M059J (cell line): ENCODE data around the gene VEGFB. TPM values are rescaled to one million over a fixed set of nuclear protein-coding genes. Genes with fewer than 3 reads are reported as not detected.

Experiments used
- DNase-seq: peaks from one replicate; pipeline ENCODE4 v3.0.0-alpha.2; 2012; ENCODE audit warnings: low read depth
- total RNA-seq: library from RNA; depleted of rRNA; stranded (reverse); fragments of >200 nt; shearing (Covaris generic); gene quantifications from 2 replicates; pipeline ENCODE4 v1.2.3, GENCODE V29; 2014

The VEGFB gene
- total RNA-seq, 1 experiment from 2014 or later = 36.1 TPM

DNA sequence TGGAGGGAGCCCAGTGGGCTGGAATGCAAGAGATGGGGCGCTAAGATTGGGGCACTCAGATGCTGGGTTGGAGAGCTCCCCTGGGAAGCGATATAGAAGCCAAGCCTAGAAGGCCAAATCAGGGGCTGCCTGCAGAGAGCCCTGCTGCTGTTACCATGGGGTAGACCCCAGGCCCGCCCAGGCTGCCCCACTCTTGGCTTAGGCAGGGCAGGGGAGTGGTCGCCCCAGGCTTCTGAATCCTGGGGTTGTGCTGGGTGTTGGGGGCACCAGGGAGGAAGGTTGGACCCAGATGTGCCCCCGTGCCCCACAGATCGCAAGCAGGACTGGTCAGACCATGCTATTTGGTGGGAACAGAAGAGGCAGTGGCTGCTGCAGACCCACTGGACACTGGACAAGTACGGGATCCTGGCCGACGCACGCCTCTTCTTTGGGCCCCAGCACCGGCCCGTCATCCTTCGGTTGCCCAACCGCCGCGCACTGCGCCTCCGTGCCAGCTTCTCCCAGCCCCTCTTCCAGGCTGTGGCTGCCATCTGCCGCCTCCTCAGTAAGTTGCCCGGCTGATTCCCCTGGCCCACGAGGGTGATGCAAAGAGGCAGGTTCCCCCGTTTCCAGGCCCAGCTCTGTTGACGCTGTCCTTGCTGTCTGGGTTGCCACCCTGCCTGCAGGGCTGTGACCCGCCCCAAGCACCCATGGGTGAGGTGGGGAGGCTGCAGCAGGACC, 23.9 kb upstream of the VEGFB start:
- no peak for DNase-seq

GRCh38 chr11:64211181-64211872, 23.1 kb upstream of the VEGFB start:
- DNase-seq = no peak

- no peak for DNase-seq
Observed at GRCh38 chr11:64216879-64217278, 17.5 kb upstream of the VEGFB start.

GRCh38 chr11:64218628-64219353, 15.6 kb upstream of the VEGFB start:
- no peak for DNase-seq

DNA sequence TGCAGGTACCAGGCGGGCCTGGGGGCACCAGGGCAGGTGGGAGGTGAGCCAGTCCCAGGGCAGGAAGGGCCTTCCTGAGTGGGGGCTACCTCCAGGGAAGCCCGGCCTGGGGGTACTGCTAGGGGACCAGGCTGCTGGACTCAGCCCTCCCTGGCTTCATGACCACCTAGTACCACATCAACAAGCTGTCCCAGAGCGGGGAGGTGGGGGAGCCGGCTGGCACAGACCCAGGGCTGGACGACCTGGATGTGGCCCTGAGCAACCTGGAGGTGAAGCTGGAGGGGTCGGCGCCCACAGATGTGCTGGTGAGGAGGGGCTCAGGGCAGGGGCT, 15.1 kb upstream of the VEGFB start:
- no peak for DNase-seq

DNA sequence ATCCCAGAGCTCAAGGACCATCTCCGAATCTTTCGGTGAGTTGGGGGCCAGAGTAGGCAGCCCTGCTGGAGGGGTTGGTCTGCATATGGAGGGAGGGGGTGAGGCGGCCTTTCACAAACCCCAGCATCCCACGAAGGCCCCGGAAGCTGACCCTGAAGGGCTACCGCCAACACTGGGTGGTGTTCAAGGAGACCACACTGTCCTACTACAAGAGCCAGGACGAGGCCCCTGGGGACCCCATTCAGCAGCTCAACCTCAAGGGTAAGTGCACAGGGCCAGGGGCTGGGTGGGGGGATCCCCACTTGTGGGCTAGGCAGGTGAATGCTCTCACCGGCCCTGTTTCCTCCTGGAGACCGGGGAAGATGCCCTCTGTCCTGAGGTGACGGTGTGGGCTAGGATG, 14.6 kb upstream of the VEGFB start:
- DNase-seq = no peak

DNA sequence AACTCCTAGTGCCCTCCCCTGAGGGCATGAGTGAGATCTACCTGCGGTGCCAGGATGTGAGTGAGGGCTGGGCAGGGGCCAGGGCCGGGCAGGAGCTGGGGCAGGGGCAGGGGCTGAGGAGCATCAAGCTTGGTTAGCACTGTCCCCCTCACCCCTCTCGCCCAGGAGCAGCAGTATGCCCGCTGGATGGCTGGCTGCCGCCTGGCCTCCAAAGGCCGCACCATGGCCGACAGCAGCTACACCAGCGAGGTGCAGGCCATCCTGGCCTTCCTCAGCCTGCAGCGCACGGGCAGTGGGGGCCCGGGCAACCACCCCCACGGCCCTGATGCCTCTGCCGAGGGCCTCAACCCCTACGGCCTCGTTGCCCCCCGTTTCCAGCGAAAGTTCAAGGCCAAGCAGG, 14.1 kb upstream of the VEGFB start:
- no peak for DNase-seq

GRCh38 chr11:64220798-64221197, 13.6 kb upstream of the VEGFB start:
- DNase-seq = no peak

- DNase-seq = no peak
Observed at GRCh38 chr11:64222651-64223000, 11.8 kb upstream of the VEGFB start.

GRCh38 chr11:64223001-64223651, 11.3 kb upstream of the VEGFB start:
- DNase-seq = no peak

- peak; percentile 68 for DNase-seq
Observed at GRCh38 chr11:64224151-64224890, 10.1 kb upstream of the VEGFB start.

GRCh38 chr11:64224891-64225607, 9.3 kb upstream of the VEGFB start:
- no peak for DNase-seq

DNA sequence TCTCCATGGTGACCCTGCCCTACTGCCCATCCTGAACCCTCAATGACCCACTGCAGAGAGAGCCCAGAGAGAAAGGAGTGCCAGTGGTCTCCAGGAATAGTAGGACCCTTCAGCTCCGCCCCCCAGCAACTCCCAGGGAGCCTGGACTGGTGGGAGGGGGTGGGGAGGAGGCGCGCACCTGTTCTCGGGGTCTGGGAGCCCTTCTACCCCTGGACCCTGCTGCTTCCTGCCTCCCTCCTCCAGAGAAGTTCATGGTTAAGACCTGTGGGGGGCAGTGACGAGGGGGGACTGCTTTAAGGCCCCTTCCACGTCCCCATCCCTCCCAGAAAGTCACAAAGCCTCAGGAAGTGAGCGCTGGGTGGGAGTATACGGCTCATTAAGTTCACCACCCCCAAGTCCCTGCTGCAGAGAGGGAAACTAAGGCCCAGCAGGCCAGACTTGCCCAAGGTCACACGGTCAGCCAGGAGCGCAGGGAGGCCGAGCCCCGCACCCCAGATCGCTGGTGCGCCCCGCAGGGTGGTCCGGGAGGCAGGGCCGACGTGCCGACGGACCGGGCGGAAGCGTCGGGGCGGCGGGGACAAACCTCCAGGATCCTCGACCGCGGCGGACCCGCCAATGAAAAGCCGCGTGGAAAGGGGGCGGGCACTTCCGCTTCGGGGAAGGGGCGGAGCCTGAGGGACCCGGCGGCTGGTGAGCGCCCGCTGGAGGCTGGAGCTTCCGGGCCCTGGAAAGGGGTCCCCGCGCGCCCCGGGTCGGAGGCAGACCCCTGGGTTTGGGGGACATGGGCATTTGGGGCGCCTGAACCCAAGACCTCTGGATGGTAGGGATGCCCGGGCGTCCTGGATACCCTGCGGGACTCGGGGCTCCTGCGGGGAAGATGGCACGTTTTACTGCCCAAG, 8.5 kb upstream of the VEGFB start, which contains the start of the genes NUDT22 and TRPT1:
NUDT22 (plus strand) TSS at position 667 of the 899 bp plus-strand sequence. CDS start 379 bp downstream, outside the sequence.
TRPT1 (minus strand) TSS at position 579 of the 899 bp plus-strand sequence; CDS start at position 253, 326 bp downstream.
- DNase-seq = peak; percentile 80

- peak; percentile 32 for DNase-seq
Observed at GRCh38 chr11:64226507-64227051, 7.8 kb upstream of the VEGFB start.

GRCh38 chr11:64227405-64227956, 6.9 kb upstream of the VEGFB start:
- no peak for DNase-seq

GRCh38 chr11:64229090-64229743, 5.2 kb upstream of the VEGFB start:
- no peak for DNase-seq

GRCh38 chr11:64229744-64230170, 4.6 kb upstream of the VEGFB start:
- no peak for DNase-seq

GRCh38 chr11:64230171-64230984, 4.0 kb upstream of the VEGFB start, which contains the start of gene DNAJC4:
TSS of gene DNAJC4 (plus strand) at chr11:64230548. CDS start at chr11:64230855, 307 bp downstream.
- peak; percentile 94 for DNase-seq
